Endothelial cell of umbilical vein (primary cell): ENCODE results near the gene TYW3.

Experiments
- CTCF ChIP-seq, 2 donors: IDR thresholded peaks; 1 replicate in 1 of 2; 2 replicates in 1 of 2; pipeline ENCODE4 v1.5.1; 2011; ENCODE audit warnings: low read length in 2 of 2, mild to moderate bottlenecking in 2 of 2, moderate library complexity in 2 of 2, control low read depth in 1 of 2, inconsistent platforms in 1 of 2, low read depth in 1 of 2; ENCODE audit not compliant: insufficient read depth in 1 of 2; ENCODE audit errors: extremely low read depth in 1 of 2
- EZH2 ChIP-seq: IDR thresholded peaks from 2 replicates; pipeline ENCODE4 v1.6.1; 2012; ENCODE audit warnings: borderline replicate concordance, low read depth, mild to moderate bottlenecking, moderate library complexity, low read length, inconsistent platforms; ENCODE audit not compliant: severe bottlenecking
- GATA2 ChIP-seq: IDR thresholded peaks from 2 replicates; pipeline ENCODE4 v1.7.0; 2011; ENCODE audit warnings: low read depth, mild to moderate bottlenecking, moderate library complexity, mixed read lengths, low read length; ENCODE audit not compliant: insufficient read length, insufficient read depth
- JUN ChIP-seq: IDR thresholded peaks from 2 replicates; pipeline ENCODE4 v1.6.1; 2011; ENCODE audit warnings: borderline replicate concordance, low read depth; ENCODE audit not compliant: insufficient read length, insufficient read depth
- MAX ChIP-seq: IDR thresholded peaks from 2 replicates; pipeline ENCODE4 v1.6.1; 2011; ENCODE audit not compliant: insufficient read depth, insufficient read length
- MYC ChIP-seq: IDR thresholded peaks from one replicate; pipeline ENCODE4 v1.6.1; 2011; ENCODE audit warnings: mild to moderate bottlenecking, low read depth, low read length
- POLR2A ChIP-seq: IDR thresholded peaks from 2 replicates; pipeline ENCODE4 v1.6.1; 2012; ENCODE audit warnings: low read depth, mild to moderate bottlenecking, control low read depth, low read length
- POLR2AphosphoS5 ChIP-seq: IDR thresholded peaks from 2 replicates; pipeline ENCODE4 v1.6.1; 2012; ENCODE audit warnings: low read depth, mild to moderate bottlenecking, control low read depth, low read length, moderate library complexity; ENCODE audit not compliant: insufficient read depth

- TF ChIP-seq EZH2 (no peak), CTCF (IDR thresholded peaks at IDR 0.05; ENCODE audit: extremely low read depth in 1 of 2, insufficient read depth in 1 of 2, low read depth in 1 of 2, low read length in 2 of 2) (no peak), POLR2AphosphoS5 (no peak), POLR2A (no peak), JUN (no peak), MYC (no peak), MAX (no peak), GATA2 (no peak)
These were observed 42.6 kb upstream of the TYW3 start for GRCh38 chr1:74690364-74690696.
